GM23338 (cell line): ENCODE measurements around the gene FBXO22.

Source experiments
- CREB1 ChIP-seq: fragments of 250-450 bp; sonication (Bioruptor Pico); IDR thresholded peaks from 2 replicates; pipeline ENCODE4 v1.5.0; 2020; ENCODE audit warnings: low read depth, mild to moderate bottlenecking, moderate library complexity
- CTCF ChIP-seq, 2 experiments: fragments of 200-600 bp in 1 of 2; sonication (generic) in 1 of 2; conservative IDR thresholded peaks; 2 replicates each; pipeline versions ENCODE4 v1.5.1 to v1.6.1; 2016 to 2017; ENCODE audit warnings: antibody characterized with exemption in 2 of 2, low read depth in 2 of 2, mild to moderate bottlenecking in 2 of 2, moderate library complexity in 1 of 2
- ETS1 ChIP-seq: IDR thresholded peaks from 2 replicates; pipeline ENCODE4 v1.6.1; 2016; ENCODE audit warnings: antibody characterized with exemption
- EZH2 ChIP-seq: fragments of 200-600 bp; sonication (generic); IDR thresholded peaks from one replicate; pipeline ENCODE4 v1.8.0; 2017; ENCODE audit warnings: antibody characterized with exemption, mild to moderate bottlenecking, low read depth; ENCODE audit not compliant: unreplicated experiment
- EZH2phosphoT487 ChIP-seq: fragments of 200-600 bp; sonication (generic); IDR thresholded peaks from one replicate; pipeline ENCODE4 v1.8.1; 2018; ENCODE audit warnings: antibody characterized with exemption; ENCODE audit not compliant: unreplicated experiment
- JUNB ChIP-seq: IDR thresholded peaks from one replicate; pipeline ENCODE4 v1.6.1; 2016; ENCODE audit warnings: antibody characterized with exemption; ENCODE audit not compliant: unreplicated experiment
- POLR2AphosphoS5 ChIP-seq: IDR thresholded peaks from 2 replicates; pipeline ENCODE4 v1.6.1; 2016; ENCODE audit warnings: antibody characterized with exemption, low read depth
- REST ChIP-seq: IDR thresholded peaks from one replicate; pipeline ENCODE4 v1.6.1; 2018; ENCODE audit warnings: antibody characterized with exemption; ENCODE audit not compliant: unreplicated experiment
- STAT1 ChIP-seq: IDR thresholded peaks from one replicate; pipeline ENCODE4 v1.6.1; 2016; ENCODE audit warnings: antibody characterized with exemption; ENCODE audit not compliant: unreplicated experiment
- ZNF114 ChIP-seq: fragments of 250-450 bp; sonication (Bioruptor Pico); IDR thresholded peaks from 2 replicates; pipeline ENCODE4 v1.5.0; 2020; ENCODE audit warnings: mild to moderate bottlenecking, moderate library complexity
- ZNF331 ChIP-seq: fragments of 250-450 bp; sonication (Bioruptor Pico); IDR thresholded peaks from 2 replicates; pipeline ENCODE4 v1.5.0; 2020; ENCODE audit warnings: low read depth, mild to moderate bottlenecking, moderate library complexity
- ZNF462 ChIP-seq: fragments of 250-450 bp; sonication (Bioruptor Pico); IDR thresholded peaks from 2 replicates; pipeline ENCODE4 v1.5.0; 2020; ENCODE audit warnings: mild to moderate bottlenecking, moderate library complexity

- no peak for TF ChIP-seq CTCF (conservative IDR thresholded peaks at IDR 0.05; ENCODE audit: low read depth in 2 of 2)
- no peak for TF ChIP-seq EZH2phosphoT487
- no peak for TF ChIP-seq ETS1
- TF ChIP-seq JUNB = no peak
- TF ChIP-seq POLR2AphosphoS5 = no peak
- no peak for TF ChIP-seq EZH2
- no peak for TF ChIP-seq REST
- no peak for TF ChIP-seq STAT1
- TF ChIP-seq CREB1 (CRISPR knock-in tag) = no peak
- TF ChIP-seq ZNF114 (CRISPR knock-in tag) = no peak
- no peak for TF ChIP-seq ZNF331 (CRISPR knock-in tag)
- no peak for TF ChIP-seq ZNF462 (CRISPR knock-in tag)
Observed at GRCh38 chr15:75864213-75865059, 39.2 kb upstream of the FBXO22 start.
